HG03442 (cell line): Measurements from ENCODE around the gene JAML.

ENCODE experiments used
- ATAC-seq: cut with Tn5 transposase; IDR thresholded peaks from one replicate; pipeline ENCODE4 v1.9.1; 2021; ENCODE audit warnings: mild to moderate bottlenecking, moderate library complexity; ENCODE audit not compliant: unreplicated experiment

JAML gene, protein sequence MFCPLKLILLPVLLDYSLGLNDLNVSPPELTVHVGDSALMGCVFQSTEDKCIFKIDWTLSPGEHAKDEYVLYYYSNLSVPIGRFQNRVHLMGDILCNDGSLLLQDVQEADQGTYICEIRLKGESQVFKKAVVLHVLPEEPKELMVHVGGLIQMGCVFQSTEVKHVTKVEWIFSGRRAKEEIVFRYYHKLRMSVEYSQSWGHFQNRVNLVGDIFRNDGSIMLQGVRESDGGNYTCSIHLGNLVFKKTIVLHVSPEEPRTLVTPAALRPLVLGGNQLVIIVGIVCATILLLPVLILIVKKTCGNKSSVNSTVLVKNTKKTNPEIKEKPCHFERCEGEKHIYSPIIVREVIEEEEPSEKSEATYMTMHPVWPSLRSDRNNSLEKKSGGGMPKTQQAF

DNA sequence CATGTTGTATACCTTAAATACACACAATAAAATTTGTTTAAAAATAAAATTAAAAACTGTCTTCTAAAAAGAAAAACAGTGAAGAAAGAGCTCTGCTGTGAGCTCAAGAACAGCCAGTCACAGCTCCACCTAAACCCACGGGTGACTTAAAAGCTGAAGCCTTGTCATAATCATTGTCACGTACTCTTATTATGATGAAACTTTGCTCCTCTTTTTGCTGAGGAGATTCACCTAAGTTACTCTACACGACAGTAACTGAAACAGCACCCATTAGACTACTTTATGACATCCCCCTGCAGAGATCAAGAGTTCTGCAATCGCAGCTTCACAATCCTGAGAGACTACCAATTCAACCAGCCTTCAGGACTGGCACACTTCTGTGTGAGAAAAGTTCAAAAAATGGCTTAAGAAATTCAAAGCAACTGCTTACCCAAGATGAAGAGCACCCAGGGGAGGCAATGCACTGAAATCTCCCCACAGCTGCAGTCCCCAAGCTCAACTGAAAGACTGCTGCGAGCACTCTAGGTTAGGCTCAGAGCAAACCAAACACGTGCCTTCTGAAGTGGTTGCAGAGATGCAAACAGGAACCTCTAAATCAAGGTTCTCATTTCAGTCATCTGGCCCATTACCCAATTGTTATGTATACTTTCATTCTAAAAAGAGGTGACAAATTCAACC lies at the start of gene JAML:
TSS of gene JAML (minus strand) at position 501 of the 678 bp plus-strand sequence. CDS start 10,145 bp downstream, outside the sequence.
- ATAC-seq = no peak

DNA sequence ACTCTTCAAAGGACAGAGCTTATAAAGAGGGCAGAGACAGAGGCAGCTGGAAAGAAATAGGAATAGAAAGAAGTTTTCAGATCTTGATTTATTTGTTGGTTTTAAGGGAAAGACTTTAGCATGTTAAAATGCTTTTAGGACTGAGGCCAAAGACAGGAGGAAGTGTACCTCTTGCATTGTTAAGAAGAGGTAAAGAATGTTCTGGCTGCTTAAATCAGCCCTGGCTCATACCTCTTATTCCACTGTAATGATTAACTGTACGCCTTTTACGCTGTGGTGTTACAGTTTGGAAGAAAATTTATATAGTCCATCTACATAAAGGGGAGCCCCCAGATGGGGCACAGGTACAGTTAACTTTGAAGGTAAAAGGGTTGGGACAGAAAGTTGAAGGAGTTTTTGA lies 49.4 kb upstream of the JAML start:
- ATAC-seq = no peak

DNA sequence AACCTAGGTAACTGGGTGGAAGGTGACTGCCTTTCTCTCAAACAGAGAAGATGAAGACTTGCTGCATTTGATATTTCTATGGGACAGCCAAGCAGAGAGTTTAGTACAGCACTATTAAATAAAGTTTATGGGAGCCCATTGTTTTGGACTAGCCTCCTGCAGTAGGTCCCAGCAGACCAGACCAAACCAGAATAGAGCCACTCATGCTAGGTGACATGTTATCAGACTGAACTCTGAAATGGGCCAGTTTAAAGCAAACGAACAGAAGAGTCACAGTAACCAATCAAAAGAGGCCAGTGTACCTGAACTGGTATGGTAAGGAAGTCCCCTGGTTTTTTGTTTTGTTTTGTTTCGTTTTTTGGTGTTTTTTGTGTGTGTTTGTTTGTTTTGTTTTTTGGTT lies 47.2 kb upstream of the JAML start:
- no peak for ATAC-seq

DNA sequence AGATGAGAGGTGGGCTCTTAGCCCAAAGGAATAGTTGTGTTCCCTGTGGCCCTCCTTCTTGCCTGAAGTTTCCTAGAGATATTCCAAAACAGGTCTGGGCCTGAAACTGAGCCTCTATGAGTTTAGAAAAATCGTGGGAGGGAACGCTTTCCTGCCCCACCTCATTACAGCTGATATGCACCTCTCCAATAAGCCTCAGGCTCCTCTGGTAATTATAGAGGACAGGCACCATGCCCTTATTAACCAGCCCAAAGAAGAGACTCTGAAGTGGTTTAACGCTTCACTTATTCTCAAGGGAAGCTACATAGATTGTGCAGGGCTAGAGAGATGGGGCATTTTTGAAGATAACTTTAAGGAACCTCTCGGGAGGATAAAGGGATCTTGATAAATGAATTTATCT lies 42.7 kb upstream of the JAML start:
- no peak for ATAC-seq

DNA sequence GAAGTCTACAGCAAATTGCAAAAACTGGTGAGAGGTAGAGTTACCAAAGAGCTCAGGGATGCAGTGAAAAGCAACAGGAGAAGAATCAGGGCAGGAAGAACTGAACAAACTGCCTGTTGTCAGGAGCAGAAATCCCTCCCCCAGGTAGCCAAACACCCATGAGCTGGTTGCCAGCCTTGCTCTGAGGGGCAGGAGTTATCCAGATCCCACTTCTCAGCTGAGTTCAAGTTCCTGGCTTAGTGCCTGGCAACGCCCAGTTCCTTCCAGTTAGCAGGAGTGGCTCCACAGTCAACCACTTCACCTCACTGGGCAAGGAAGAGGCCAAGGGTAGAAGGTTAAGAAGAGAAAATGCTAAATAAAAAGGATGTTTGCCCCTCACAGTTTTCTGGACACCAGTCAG lies 41.1 kb upstream of the JAML start:
- ATAC-seq = no peak

DNA sequence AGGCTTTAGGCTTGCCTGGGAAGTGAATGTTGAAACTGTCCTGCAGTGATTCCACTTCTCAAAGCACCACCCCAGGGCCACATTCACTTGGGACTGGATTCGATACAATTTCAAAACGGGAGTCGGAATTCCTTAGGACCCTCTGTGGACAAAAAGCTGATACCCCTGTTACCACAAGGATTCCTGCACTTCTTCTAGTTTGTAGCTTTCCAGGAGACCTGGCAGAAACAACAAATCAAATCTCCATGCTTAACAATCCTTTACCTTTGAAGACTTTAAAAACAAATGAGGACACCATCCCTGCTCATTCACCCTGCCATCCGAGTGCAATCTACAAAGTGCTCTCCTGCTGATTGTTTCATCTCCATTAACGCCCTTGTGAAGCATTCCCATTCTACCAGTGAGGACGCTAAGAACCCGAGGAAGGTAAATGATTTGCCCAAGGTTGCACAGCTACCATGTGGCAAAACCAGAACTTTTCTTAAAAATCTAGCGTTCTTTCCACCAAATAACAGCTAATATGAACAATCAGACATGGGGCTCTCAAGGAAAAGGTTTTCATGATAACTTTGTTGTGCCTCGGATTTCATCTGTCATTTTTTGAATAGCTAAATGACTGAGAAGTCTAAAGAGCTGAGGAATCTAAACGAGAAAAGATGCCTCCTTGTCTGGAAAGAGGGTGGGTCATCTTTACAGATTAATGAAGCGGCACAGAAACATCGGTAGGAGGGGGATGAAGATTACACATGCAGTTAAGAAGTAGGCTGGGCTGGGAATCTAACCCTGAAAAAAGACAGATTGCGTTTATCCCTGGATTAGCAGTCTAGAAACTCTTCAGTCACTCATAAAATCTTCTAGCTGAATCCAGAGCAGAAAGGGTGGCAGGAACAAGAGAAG lies 40.0 kb upstream of the JAML start:
- ATAC-seq = no peak

DNA sequence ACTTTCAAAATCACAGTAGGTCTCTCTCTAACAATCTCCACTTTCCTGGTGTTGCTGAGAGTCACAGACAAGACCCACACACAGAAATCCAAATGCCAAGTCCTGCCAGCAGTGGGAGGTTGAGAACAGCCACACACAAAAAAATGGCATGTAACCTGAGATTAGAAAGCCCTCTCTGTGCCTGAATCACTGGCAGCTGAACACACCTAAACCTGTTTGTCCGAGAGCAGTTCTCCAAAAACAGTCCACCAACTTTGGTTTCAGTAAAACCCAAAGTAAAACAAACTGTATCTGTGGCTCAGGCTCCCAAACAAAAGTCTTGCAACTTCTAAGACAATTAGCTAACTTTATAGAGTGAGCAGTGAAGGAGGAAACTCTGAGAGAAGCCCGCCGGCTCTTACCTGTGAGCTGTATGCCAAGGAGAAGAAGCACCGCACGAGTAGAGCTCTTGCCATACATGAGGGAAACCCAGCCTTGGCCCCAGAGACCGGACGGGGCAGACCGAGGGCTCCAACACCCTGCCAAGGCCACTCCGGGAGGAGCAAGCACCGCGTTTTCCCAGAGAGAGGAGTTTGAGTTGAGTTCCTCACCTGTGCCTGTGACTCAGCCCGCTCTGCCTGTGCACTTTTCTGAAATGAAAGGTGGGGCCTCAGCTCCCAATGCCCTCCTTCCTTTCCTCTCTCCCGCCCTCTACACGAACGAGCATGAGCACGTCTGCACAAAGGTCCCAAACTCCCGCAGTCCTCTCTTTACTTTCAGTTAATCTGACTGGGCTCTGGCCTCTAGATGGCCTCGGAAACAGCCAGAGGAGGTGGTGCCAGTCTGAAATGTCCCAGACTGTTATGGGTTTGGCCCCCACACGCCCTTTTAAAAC lies 39.1 kb upstream of the JAML start, which contains the start of gene MPZL2:
TSS of gene MPZL2 (minus strand) at position 603 of the 874 bp plus-strand sequence. CDS start at position 459, 144 bp downstream.
- ATAC-seq = no peak

DNA sequence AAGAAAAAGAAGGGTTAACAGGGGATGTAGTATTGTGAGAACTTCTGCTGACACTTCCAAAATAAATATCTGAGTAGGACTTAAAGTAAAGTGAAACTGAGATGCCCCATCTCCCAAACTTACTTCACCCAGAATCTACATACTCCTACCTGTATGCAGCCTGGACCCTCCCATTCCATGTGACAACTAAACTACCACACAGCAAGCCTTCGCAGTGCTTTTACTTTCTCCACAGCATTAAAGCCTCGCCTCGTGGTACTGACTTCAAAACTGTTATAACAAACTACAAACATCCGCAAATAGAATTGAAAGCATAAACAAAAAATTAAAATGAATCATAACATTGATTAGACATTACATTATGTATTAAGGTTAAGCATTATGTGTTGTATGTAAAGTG lies 38.3 kb upstream of the JAML start:
- no peak for ATAC-seq

DNA sequence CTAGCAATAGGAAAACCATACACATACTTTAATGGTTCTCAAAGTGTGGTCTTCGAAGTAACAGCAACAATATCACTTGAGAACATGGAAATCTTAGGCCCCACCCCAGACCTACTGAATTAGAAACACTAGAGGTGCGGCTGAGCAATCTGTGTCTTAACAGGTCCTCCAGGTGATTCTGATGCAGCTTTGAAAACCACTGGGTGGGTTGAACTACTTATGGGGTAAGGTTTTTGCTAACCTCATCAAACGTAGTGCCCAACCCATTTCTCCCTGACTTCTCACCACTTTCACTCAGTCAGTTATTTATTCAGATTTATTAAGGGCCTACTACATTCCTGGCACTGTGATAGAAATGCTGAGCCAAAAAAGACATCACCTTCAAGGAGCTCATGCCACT lies 35.5 kb upstream of the JAML start:
- ATAC-seq = no peak

DNA sequence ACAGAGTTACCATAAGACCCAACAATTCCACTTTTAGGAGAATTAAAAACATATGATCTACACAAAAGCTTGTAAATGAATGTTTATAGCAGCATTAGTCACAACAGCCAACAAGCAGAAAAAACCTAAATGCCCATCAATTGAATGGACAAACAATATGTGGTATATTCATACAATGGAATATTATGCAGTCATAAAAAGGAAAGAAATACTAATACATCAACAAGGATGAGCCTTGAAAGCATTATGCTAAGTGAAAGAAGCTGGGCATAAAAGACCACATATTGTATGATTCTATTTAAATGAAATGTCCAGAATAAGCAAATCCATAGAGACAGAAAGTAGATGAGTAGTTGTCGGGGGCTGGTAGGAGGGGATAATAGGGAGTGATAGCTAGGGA lies 34.3 kb upstream of the JAML start:
- ATAC-seq = no peak

DNA sequence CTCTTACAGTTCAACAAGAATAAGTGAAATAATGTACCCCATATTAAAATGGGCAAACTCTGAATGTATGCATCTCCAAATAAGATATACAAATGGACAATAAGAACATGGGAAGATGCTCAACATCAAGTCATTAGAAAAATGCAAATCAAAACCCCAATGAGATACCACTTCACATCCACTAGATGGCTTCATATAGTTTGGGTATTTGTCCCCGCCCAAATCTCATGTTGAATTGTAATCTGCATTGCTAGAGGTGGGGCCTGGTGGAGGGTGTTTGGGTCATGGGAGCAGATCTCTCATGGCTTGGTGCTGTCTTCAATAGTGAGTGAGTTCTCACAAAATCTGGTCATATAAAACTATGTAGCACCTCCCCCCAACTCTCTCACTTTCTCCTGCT lies 33.6 kb upstream of the JAML start:
- no peak for ATAC-seq

DNA sequence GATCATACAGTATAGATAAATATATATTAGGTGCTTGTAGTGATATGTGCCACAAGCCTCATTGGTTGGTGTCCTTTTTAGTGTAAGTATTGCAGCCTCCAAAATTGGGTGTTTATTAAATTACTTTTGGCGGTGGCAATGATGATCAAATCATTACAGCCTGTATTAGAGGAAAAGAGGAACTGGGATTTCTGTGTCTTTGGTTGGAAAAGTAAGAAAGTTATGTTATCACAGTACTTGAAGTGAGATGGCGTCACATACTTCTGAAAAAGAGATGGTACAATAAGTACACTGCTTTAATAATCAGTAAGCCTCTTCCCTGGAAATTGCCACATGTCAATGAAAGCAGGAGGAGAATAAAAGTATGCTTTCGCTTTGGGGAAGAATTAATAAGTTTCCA lies 27.9 kb upstream of the JAML start:
- ATAC-seq = no peak

DNA sequence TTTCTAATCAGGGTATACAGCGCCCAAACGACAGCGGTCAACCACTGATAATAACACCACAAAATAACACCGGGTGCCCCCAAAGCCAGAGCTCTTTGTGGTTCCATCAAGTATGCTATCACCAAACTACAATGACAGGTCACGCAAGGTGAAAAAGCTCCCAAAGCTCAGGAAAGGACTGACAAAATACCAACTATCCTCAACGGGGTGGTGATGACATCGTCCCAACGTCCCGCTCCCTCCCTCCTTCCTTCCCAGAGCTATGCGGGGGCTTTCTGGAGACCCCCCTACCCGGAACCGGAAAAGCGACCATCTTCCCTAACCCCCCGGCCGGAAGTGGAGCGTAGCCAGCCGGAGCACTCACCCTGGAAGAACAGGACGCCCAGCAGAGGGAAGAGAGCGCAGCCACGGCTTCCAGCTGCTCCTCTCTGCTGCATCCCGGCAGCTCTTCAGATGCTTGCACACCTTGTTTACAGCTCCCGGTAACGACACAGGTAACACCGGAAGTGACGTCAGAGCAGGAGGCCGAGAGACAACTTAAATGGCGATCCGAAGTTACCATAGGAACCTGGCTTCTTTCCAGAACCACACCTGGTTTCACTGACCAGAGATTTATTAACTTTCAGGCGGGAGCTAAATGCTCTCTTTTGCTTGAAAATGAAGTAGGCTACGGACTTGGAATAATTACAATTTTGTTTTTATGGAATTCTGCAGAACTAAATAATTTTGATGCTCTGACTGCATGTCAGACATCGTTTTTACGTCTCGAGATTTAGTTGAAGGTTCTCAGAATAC lies 27.2 kb upstream of the JAML start, which contains the start of gene MPZL3:
TSS of gene MPZL3 (minus strand) at position 508 of the 795 bp plus-strand sequence. CDS start at position 437, 71 bp downstream.
- peak; percentile 73 for ATAC-seq

DNA sequence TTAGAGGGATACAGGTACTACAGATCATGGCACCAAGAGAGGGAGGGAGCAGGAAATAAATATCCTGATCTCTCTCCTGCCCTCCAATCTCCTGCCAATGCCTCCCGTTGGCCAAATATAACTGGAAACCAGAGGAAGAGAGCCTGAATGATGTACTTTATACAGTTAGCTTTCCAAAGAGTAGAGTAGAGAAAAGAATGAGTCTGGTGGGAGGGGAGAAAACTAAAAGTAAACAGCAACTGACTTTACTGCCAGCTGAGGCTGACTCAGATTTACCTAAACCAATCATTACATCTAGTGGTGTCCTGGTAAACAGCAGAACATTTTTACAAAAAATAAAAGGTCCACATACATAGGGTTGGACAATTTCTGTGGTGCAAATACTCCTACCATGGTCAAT lies 22.2 kb upstream of the JAML start:
- ATAC-seq = no peak

DNA sequence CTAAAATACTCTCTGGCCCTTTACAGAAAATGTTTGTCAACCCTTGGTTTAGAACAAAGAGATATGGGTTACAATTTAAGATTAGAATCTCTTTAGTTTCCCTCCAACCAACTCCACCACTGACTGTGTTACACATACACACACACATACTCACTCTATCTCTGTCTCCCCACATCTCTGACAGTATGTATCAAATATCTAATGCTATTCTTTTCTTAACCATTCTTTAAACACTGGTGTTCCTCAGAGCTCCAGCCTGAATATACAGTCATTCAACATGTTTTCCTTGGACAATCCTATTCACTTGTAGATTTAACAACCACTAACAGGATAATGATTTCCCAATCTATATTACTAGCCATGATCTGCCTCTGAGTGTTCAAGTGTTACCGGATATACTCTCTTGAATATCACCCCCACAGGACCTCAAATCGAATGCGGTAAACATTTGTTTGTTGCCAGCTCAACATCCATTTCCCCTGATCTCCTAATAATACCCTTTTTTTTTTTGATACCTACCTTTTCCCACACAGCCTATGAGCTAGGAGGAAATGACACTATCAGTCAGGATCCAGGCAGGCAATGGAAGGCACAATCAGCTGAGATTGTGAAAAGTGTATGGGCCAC lies 21.2 kb upstream of the JAML start:
- ATAC-seq = no peak

DNA sequence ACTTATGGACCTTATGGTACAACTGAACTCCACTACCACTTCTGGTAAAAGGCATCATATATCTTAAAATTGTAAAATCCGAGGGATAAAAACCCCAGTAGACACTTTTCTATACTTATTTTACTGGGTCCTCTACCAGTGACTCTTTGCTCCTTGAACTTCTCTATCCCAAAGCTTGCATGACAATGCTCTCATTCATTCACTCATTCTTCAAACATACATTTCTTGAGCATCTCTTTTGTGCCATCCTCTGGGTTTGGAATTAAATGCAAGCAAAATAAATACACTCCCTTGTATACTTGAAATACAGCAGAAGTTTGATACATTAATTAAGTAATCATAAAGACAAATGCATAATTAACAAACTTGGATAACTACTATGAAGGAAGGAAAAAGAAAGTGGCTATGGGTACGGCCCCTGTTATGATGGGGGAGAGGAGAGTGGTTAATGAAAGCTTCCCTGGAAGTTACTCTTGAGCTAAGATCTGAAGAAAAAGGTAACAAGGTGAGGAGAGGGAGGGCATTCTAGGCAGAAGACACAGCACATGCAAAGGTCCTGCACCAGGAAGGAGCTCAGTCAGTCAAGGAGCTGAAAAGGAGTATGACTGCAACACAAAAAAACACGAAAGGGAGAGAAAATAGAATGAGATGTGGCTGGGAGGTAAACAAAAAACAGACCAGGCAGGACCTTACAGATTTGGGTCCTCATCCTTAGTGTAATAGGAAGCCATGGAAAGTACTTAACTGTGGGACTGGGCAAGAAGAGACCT lies 19.4 kb upstream of the JAML start:
- ATAC-seq = no peak

DNA sequence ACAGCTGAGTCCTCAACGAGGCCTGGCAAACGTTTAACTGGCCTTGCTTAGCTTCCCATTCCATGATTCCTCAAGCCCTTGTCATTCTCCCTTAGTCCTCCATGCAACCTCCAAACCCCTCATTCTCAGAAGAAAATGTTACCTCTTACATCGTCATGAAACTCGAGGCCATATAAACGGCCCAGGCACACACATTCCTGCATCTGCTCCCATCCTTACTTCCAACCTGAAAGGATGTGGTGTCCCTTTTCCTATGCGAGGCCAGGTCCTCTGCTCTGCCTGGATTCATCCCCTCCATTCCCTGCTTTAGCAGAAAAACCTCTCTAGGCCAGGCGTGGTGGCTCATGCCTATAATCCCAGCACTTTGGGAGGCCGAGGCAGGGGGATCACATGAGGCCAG lies 18.4 kb upstream of the JAML start:
- no peak for ATAC-seq

DNA sequence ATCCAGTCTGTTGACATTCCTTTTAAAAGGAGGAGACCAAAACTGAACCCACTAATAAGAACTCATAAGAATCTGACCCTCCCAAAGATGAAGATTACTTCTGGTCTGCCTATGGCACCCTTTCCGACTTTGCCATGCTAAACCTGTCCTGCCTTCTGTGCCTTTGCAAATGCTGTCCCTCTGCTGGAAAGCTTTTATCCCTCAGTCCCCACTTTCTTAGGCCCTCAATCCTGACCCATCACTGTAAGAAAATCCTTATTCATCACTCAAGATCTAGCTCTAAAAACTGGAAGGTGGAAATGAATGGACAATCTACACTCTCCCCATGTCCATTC lies 16.9 kb upstream of the JAML start:
- peak; percentile 14 for ATAC-seq
